PC-9 (cell line): ENCODE measurements around the gene RAB25. TPM values are rescaled to one million over a fixed set of nuclear protein-coding genes. Genes with fewer than 3 reads are reported as not detected.

Source experiments
- BruUV-seq: library from RNA; stranded (reverse); fragments of 400-500 nt; replicated peaks from 2 replicates; lab custom pipeline; 2021; lab: Mats Ljungman, UMichigan
- CTCF ChIA-PET: fragments of 300-600 bp; sonication (Branson Sonifier 250); formaldehyde crosslinking; loops from one replicate; lab custom pipeline; 2022; ENCODE audit warnings: antibody characterized with exemption; lab: Charles Lee
- POLR2A ChIA-PET: fragments of 300-600 bp; sonication (Branson Sonifier 250); formaldehyde crosslinking; loops from one replicate; lab custom pipeline; 2022; ENCODE audit warnings: antibody characterized with exemption; ENCODE audit not compliant: unreplicated experiment; lab: Charles Lee
- DNase-seq, 2 experiments: peaks; one replicate each; pipeline versions ENCODE4 v3.0.0 to v3.0.0-alpha.2; 2015 to 2022; ENCODE audit warnings: mixed read lengths in 1 of 2
- H2AFZ ChIP-seq: fragments of 200-600 bp; sonication (generic); 2 replicates; pipeline ENCODE4 v1.8.1; 2017; ENCODE audit warnings: antibody characterized with exemption
- H3F3A ChIP-seq: fragments of 200-600 bp; sonication (generic); 2 replicates; pipeline ENCODE4 v1.8.1; 2017; ENCODE audit warnings: antibody characterized with exemption, mild to moderate bottlenecking, low read depth; ENCODE audit not compliant: insufficient read depth
- H3K27ac ChIP-seq: fragments of 200-600 bp; sonication (generic); 2 replicates; pipeline ENCODE4 v1.6.1; 2016; ENCODE audit warnings: mixed run types
- H3K27me3 ChIP-seq: fragments of 200-600 bp; sonication (generic); 2 replicates; pipeline ENCODE4 v1.6.1; 2016; ENCODE audit warnings: low read depth, mixed run types; ENCODE audit not compliant: insufficient read depth
- H3K36me3 ChIP-seq: fragments of 200-600 bp; sonication (generic); 2 replicates; pipeline ENCODE4 v1.6.1; 2016; ENCODE audit warnings: low read depth, mixed run types
- H3K4me1 ChIP-seq: fragments of 200-600 bp; sonication (generic); replicated peaks from 2 replicates; pipeline ENCODE4 v1.6.1; 2016; ENCODE audit warnings: mixed run types; ENCODE audit not compliant: insufficient read depth
- H3K4me2 ChIP-seq: fragments of 200-600 bp; sonication (generic); 2 replicates; pipeline ENCODE4 v1.6.1; 2017; ENCODE audit warnings: mixed run types
- H3K4me3 ChIP-seq: fragments of 200-600 bp; sonication (generic); 2 replicates; pipeline ENCODE4 v1.6.1; 2016; ENCODE audit warnings: mixed run types
- H3K79me2 ChIP-seq: fragments of 200-600 bp; sonication (generic); 2 replicates; pipeline ENCODE4 v1.6.1; 2017; ENCODE audit warnings: low read depth, mixed run types
- H3K9me2 ChIP-seq: fragments of 200-600 bp; sonication (generic); 2 replicates; pipeline ENCODE4 v1.8.1; 2017; ENCODE audit warnings: mild to moderate bottlenecking; ENCODE audit not compliant: insufficient read depth
- H3K9me3 ChIP-seq: fragments of 200-600 bp; sonication (generic); 2 replicates; pipeline ENCODE4 v1.8.1; 2016; ENCODE audit warnings: low read depth; ENCODE audit not compliant: insufficient read depth
- H4K20me1 ChIP-seq: fragments of 200-600 bp; sonication (generic); 2 replicates; pipeline ENCODE4 v1.8.1; 2017; ENCODE audit not compliant: insufficient read depth
- CTCF ChIP-seq: fragments of 200-600 bp; sonication (generic); conservative IDR thresholded peaks from 2 replicates; pipeline ENCODE4 v1.6.1; 2017; ENCODE audit warnings: mixed run types, antibody characterized with exemption, mild to moderate bottlenecking, moderate library complexity
- EZH2 ChIP-seq: fragments of 200-600 bp; sonication (generic); IDR thresholded peaks from 2 replicates; pipeline ENCODE4 v1.8.0; 2017; ENCODE audit warnings: antibody characterized with exemption, low read depth
- intact Hi-C: fragments of 100-400 bp; cut with micrococcal nuclease; formaldehyde crosslinking; loops from one replicate; pipeline ENCODE4 v1.10.0; 2022; ENCODE audit not compliant: unreplicated experiment
- total RNA-seq: library from RNA; stranded (reverse); gene quantifications from 2 replicates; pipeline ENCODE4 v1.2.3, GENCODE V29; 2021

The RAB25 gene
- total RNA-seq, 1 experiment from 2014 or later = 129 TPM

GRCh38 chr1:156102633-156103511, 41.9 kb downstream of the RAB25 start:
- Histone ChIP-seq H3K27ac (no peak overlapping the region), H3K9me2 (no peaks in the 10 kb centered on the region), H3K27me3 (no peaks in the 10 kb centered on the region), H2AFZ (no peak overlapping the region), H3K9me3 (no peaks in the 10 kb centered on the region), H3K4me2 (peak overlapping the region; percentile 99; the same call in 1 of the 2 replicates), H3K36me3 (no peaks in the 10 kb centered on the region), H3K4me1 (peaks cover 84% of the 10 kb centered on the region), H4K20me1 (no peaks in the 10 kb centered on the region), H3F3A (peaks cover 42% of the 10 kb centered on the region), H3K4me3 (no peak overlapping the region), H3K79me2 (no peaks in the 10 kb centered on the region)
- BruUV-seq = no TSS peak
- intact Hi-C loops = loop anchor here (1.0 kb wide), 2 partner anchors 20 to 27 kb away; no protein-coding TSS in a partner anchor
- TF ChIP-seq EZH2 (no peak), CTCF (no peak)
- no peak for DNase-seq
- POLR2A ChIA-PET = interaction anchor here (0.6 to 0.7 kb wide), 2 partner anchors 21 to 100 kb away, joined by 4 to 5 read pairs; no protein-coding TSS in a partner anchor
- CTCF ChIA-PET = interaction anchor here (0.9 kb wide), 1 partner anchor 27 kb away, joined by 3 read pairs; no protein-coding TSS in a partner anchor

- Histone ChIP-seq H3K4me2 (peak overlapping the region; percentile 99), H2AFZ (no peak overlapping the region), H3K79me2 (no peaks in the 10 kb centered on the region), H3F3A (peaks cover 48% of the 10 kb centered on the region), H3K4me3 (no peak overlapping the region), H3K9me2 (no peaks in the 10 kb centered on the region), H3K4me1 (peaks cover 90% of the 10 kb centered on the region), H3K27me3 (no peaks in the 10 kb centered on the region), H3K9me3 (no peaks in the 10 kb centered on the region), H3K27ac (no peak overlapping the region), H4K20me1 (no peaks in the 10 kb centered on the region), H3K36me3 (no peaks in the 10 kb centered on the region)
- CTCF ChIA-PET = interaction anchor here (0.9 kb wide), 1 partner anchor 26 kb away, joined by 3 read pairs; no protein-coding TSS in a partner anchor
- intact Hi-C loops = loop anchor here (1.0 kb wide), 2 partner anchors 20 to 27 kb away; no protein-coding TSS in a partner anchor
- TF ChIP-seq EZH2 (no peak), CTCF (no peak)
- BruUV-seq = no TSS peak
- POLR2A ChIA-PET = interaction anchor here (0.6 to 2.8 kb wide), 3 partner anchors 11 to 101 kb away, joined by 5 to 15 read pairs (median 11); partner anchors contain the start of gene LMNA
- peak in 1 of 2 experiments; percentile 33 for DNase-seq
Observed at GRCh38 chr1:156103521-156103947, 42.6 kb downstream of the RAB25 start.

- H3K4me3 ChIP-seq = no peak overlapping the region
Observed at GRCh38 chr1:156104065-156104810, 43.3 kb downstream of the RAB25 start.

More at GRCh38 chr1:156104065-156104810, 43.3 kb downstream of the RAB25 start:
- POLR2A ChIA-PET = interaction anchor here (0.6 to 2.8 kb wide), 5 partner anchors 10 to 90 kb away, joined by 4 to 18 read pairs (median 11); partner anchors contain the start of genes LMNA and SLC25A44
- no peak overlapping the region for H3K27ac ChIP-seq
- peak; percentile 70 to 85 for DNase-seq
- H4K20me1 ChIP-seq = no peaks in the 10 kb centered on the region
- intact Hi-C loops = no loop called here
- H3K36me3 ChIP-seq = no peaks in the 10 kb centered on the region
- no peaks in the 10 kb centered on the region for H3K9me2 ChIP-seq
- no TSS peak for BruUV-seq
- CTCF ChIA-PET = interaction anchor here (0.6 kb wide), 1 partner anchor 25 kb away, joined by 3 read pairs; no protein-coding TSS in a partner anchor
- H3K79me2 ChIP-seq = no peaks in the 10 kb centered on the region
- H3F3A ChIP-seq = peaks cover 50% of the 10 kb centered on the region
- H3K4me2 ChIP-seq = peak overlapping the region; percentile 99
- H2AFZ ChIP-seq = no peak overlapping the region
- H3K9me3 ChIP-seq = no peaks in the 10 kb centered on the region
- peaks cover 95% of the 10 kb centered on the region for H3K4me1 ChIP-seq
- no peaks in the 10 kb centered on the region for H3K27me3 ChIP-seq
- TF ChIP-seq EZH2 (no peak), CTCF (no peak)
